K562 (cell line): ENCODE data around the gene IGSF9. TPM values are rescaled to one million over a fixed set of nuclear protein-coding genes. Genes with fewer than 3 reads are reported as not detected.

Experiments used
- MAZ ChIP-seq, 2 experiments: fragments of 450-650 bp in 1 of 2; sonication (generic) in 1 of 2; formaldehyde crosslinking; IDR thresholded peaks in 1 of 2; conservative IDR thresholded peaks in 1 of 2; 2 replicates each; pipeline versions ENCODE4 v1.4.0 to v1.5.0; 2020; ENCODE audit warnings: mild to moderate bottlenecking in 1 of 2, missing genetic modification reagents in 1 of 2
- RAD21 ChIP-seq, 2 experiments: fragments of 250-450 bp in 1 of 2; fragments of 450-650 bp in 1 of 2; sonication (Bioruptor Pico) in 1 of 2; formaldehyde crosslinking in 1 of 2; IDR thresholded peaks in 1 of 2; conservative IDR thresholded peaks in 1 of 2; 2 replicates each; pipeline versions ENCODE4 v1.4.0 to v1.8.0; 2020 to 2022; ENCODE audit warnings: mild to moderate bottlenecking in 2 of 2, moderate library complexity in 1 of 2
- RB1 ChIP-seq: fragments of 450-650 bp; IDR thresholded peaks from 2 replicates; pipeline ENCODE4 v1.6.1; 2017; ENCODE audit warnings: low read depth, mild to moderate bottlenecking
- SMC3 ChIP-seq: conservative IDR thresholded peaks from 2 replicates; pipeline ENCODE4 v1.6.1; 2011; ENCODE audit warnings: low read depth, low read length, improper control_type of control experiment; ENCODE audit not compliant: insufficient read depth
- ZNF217 ChIP-seq: sonication (generic); formaldehyde crosslinking; IDR thresholded peaks from 2 replicates; pipeline ENCODE4 v1.8.0; 2022; ENCODE audit warnings: mild to moderate bottlenecking, missing genetic modification reagents
- ZNF589 ChIP-seq: fragments of 200-800 bp; sonication (Bioruptor generic); IDR thresholded peaks from 2 replicates; pipeline ENCODE4 v1.6.1; 2016; ENCODE audit warnings: low read depth, missing genetic modification characterization, missing compliant biosample characterization
- polyA plus RNA-seq, 8 experiments: library from polyadenylated mRNA; depleted of rRNA in 4 of 8; stranded (reverse) in 5 of 8; unstranded in 3 of 8; fragments of >200 nt; fragmentation: Nextera tagmentation in 2 of 8; fragmentation: Illumina TruSeq in 1 of 8; extraction: Ambion mirVana in 2 of 8; extraction: Trizol in 1 of 8; gene quantifications; 2 replicates each; pipeline versions ENCODE4 v1.2.1 to v1.2.3, GENCODE V29; 2011 to 2014; ENCODE audit warnings: inconsistent platforms in 1 of 8, missing spikeins in 1 of 8
- total RNA-seq, 7 experiments: library from RNA; depleted of rRNA in 6 of 7; stranded (reverse); fragments of >200 nt in 6 of 7; fragmentation: Illumina TruSeq in 2 of 7; extraction: Trizol in 2 of 7; gene quantifications; 2 replicates each; pipeline versions ENCODE4 v1.2.1 to v1.2.3, GENCODE V29; 2011 to 2021; ENCODE audit warnings: low replicate concordance in 1 of 7
- TF ChIP-seq, protein P1 (sequence below), 3 experiments: IDR thresholded peaks in 2 of 3; conservative IDR thresholded peaks in 1 of 3; 2 replicates each; pipeline ENCODE4 v1.5.1; 2011 to 2012; ENCODE audit warnings: low read length in 3 of 3, mild to moderate bottlenecking in 3 of 3, control low read depth in 2 of 3, improper control_type of control experiment in 1 of 3, inconsistent platforms in 1 of 3, low read depth in 1 of 3, mixed read lengths in 1 of 3, moderate library complexity in 1 of 3; ENCODE audit not compliant: insufficient read depth in 2 of 3

The IGSF9 gene
- total and polyA plus RNA-seq, 9 of the 15 experiments (the other 6 are each of a cell fraction or from before 2014, with no cell fraction given) = 0.03 to 0.29 (median 0.07) TPM; not detected in 1

GRCh38 chr1:159936273-159936904 is 9.0 kb downstream of the IGSF9 start (continued):
- TF ChIP-seq, protein P1, sequence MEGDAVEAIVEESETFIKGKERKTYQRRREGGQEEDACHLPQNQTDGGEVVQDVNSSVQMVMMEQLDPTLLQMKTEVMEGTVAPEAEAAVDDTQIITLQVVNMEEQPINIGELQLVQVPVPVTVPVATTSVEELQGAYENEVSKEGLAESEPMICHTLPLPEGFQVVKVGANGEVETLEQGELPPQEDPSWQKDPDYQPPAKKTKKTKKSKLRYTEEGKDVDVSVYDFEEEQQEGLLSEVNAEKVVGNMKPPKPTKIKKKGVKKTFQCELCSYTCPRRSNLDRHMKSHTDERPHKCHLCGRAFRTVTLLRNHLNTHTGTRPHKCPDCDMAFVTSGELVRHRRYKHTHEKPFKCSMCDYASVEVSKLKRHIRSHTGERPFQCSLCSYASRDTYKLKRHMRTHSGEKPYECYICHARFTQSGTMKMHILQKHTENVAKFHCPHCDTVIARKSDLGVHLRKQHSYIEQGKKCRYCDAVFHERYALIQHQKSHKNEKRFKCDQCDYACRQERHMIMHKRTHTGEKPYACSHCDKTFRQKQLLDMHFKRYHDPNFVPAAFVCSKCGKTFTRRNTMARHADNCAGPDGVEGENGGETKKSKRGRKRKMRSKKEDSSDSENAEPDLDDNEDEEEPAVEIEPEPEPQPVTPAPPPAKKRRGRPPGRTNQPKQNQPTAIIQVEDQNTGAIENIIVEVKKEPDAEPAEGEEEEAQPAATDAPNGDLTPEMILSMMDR (IDR thresholded peaks at IDR 0.05 in 2 of 3, conservative IDR thresholded peaks at IDR 0.05 in 1 of 3; ENCODE audit: insufficient read depth in 2 of 3, low read depth in 1 of 3, low read length in 3 of 3) = peak; percentile 93 to 95 (median 94)
- TF ChIP-seq RAD21 (CRISPR knock-in tag; conservative IDR thresholded peaks at IDR 0.05 in 1 of 2, IDR thresholded peaks at IDR 0.05 in 1 of 2) (peak; percentile 92 to 93), ZNF217 (CRISPR knock-in tag) (0 out of 2 replicates have a peak, but pooled peaks have one; percentile 10), MAZ (CRISPR knock-in tag; conservative IDR thresholded peaks at IDR 0.05 in 1 of 2, IDR thresholded peaks at IDR 0.05 in 1 of 2) (0 out of 4 replicates have a peak, but pooled peaks of 1 of the 2 experiments have one; percentile 23), SMC3 (peak; percentile 92), RB1 (peak; percentile 45; the same call in 1 of the 2 replicates), ZNF589 (CRISPR knock-in tag) (no peak)
- TF ChIP-seq, all 486 proteins: peak for 19
